H9 (cell line): ENCODE results near the gene EPB41L1. TPM values are rescaled to one million over a fixed set of nuclear protein-coding genes. Genes with fewer than 3 reads are reported as not detected.

ENCODE experiments used
- DNase-seq: peaks from one replicate; pipeline ENCODE4 v3.0.0-alpha.2; 2017
- H2AFZ ChIP-seq: one replicate; pipeline ENCODE4 v1.6.1; 2013; ENCODE audit warnings: mild to moderate bottlenecking, low read length, control low read depth, moderate library complexity
- H2AK5ac ChIP-seq: 2 replicates; pipeline ENCODE4 v1.6.1; 2013; ENCODE audit warnings: low read length, control low read depth, mixed read lengths; ENCODE audit not compliant: insufficient read length
- H2BK120ac ChIP-seq: one replicate; pipeline ENCODE4 v1.6.1; 2013; ENCODE audit warnings: low read depth, mild to moderate bottlenecking, low read length, control low read depth, inconsistent platforms; ENCODE audit not compliant: poor library complexity, severe bottlenecking
- H2BK12ac ChIP-seq: 2 replicates; pipeline ENCODE4 v1.6.1; 2013; ENCODE audit warnings: low read length, control low read depth, mixed read lengths, low read depth; ENCODE audit not compliant: insufficient read length
- H2BK15ac ChIP-seq: 2 replicates; pipeline ENCODE4 v1.6.1; 2013; ENCODE audit warnings: low read depth, low read length, control low read depth
- H2BK20ac ChIP-seq: one replicate; pipeline ENCODE4 v1.6.1; 2013; ENCODE audit warnings: low read depth, mild to moderate bottlenecking, low read length, control low read depth, inconsistent platforms; ENCODE audit not compliant: poor library complexity, severe bottlenecking
- H2BK5ac ChIP-seq: 2 replicates; pipeline ENCODE4 v1.6.1; 2013; ENCODE audit warnings: low read length, control low read depth, mixed read lengths; ENCODE audit not compliant: insufficient read length
- H3K14ac ChIP-seq: 2 replicates; pipeline ENCODE4 v1.6.1; 2013; ENCODE audit warnings: low read length, control low read depth; ENCODE audit not compliant: insufficient read depth
- H3K18ac ChIP-seq: 2 replicates; pipeline ENCODE4 v1.6.1; 2013; ENCODE audit warnings: low read depth, mild to moderate bottlenecking, mixed read lengths, low read length, control low read depth; ENCODE audit not compliant: insufficient read length
- H3K23ac ChIP-seq: 2 replicates; pipeline ENCODE4 v1.6.1; 2013; ENCODE audit warnings: low read length, control low read depth, mixed read lengths, low read depth; ENCODE audit not compliant: insufficient read length
- H3K23me2 ChIP-seq: 2 replicates; pipeline ENCODE4 v1.6.1; 2013; ENCODE audit warnings: low read depth, mild to moderate bottlenecking, mixed read lengths, low read length, control low read depth; ENCODE audit not compliant: insufficient read length, poor library complexity, severe bottlenecking
- H3K27ac ChIP-seq: 2 replicates; pipeline ENCODE4 v1.5.1; 2013; ENCODE audit warnings: low read length, control low read depth, mixed read lengths, low read depth; ENCODE audit not compliant: insufficient read length
- H3K27me3 ChIP-seq: 2 replicates; pipeline ENCODE4 v1.6.1; 2013; ENCODE audit warnings: low read length, control low read depth, inconsistent platforms; ENCODE audit not compliant: insufficient read depth
- H3K4ac ChIP-seq: 2 replicates; pipeline ENCODE4 v1.6.1; 2013; ENCODE audit warnings: low read depth, mild to moderate bottlenecking, control low read depth, inconsistent platforms, low read length, moderate library complexity
- H3K4me1 ChIP-seq: 2 replicates; pipeline ENCODE4 v1.6.1; 2013; ENCODE audit warnings: low read length, control low read depth, inconsistent platforms; ENCODE audit not compliant: insufficient read depth
- H3K4me2 ChIP-seq: 2 replicates; pipeline ENCODE4 v1.6.1; 2013; ENCODE audit warnings: low read length, control low read depth, mixed read lengths; ENCODE audit not compliant: insufficient read length, insufficient read depth
- H3K56ac ChIP-seq: 2 replicates; pipeline ENCODE4 v1.6.1; 2013; ENCODE audit warnings: low read depth, mild to moderate bottlenecking, mixed read lengths, low read length, control low read depth; ENCODE audit not compliant: insufficient read length
- H3K79me1 ChIP-seq: 2 replicates; pipeline ENCODE4 v1.6.1; 2013; ENCODE audit warnings: low read depth, mild to moderate bottlenecking, moderate library complexity, low read length, control low read depth, inconsistent platforms; ENCODE audit not compliant: insufficient read depth, poor library complexity, severe bottlenecking
- H3K79me2 ChIP-seq: 2 replicates; pipeline ENCODE4 v1.6.1; 2013; ENCODE audit warnings: low read length, control low read depth, inconsistent platforms; ENCODE audit not compliant: insufficient read depth
- H3K9ac ChIP-seq: 2 replicates; pipeline ENCODE4 v1.6.1; 2013; ENCODE audit warnings: low read length, control low read depth, mixed read lengths; ENCODE audit not compliant: insufficient read length; ENCODE audit errors: extremely low read depth
- H3K9me3 ChIP-seq: one replicate; pipeline ENCODE4 v1.6.1; 2013; ENCODE audit warnings: low read depth, low read length, inconsistent platforms; ENCODE audit not compliant: control insufficient read depth
- H3T11ph ChIP-seq: one replicate; pipeline ENCODE4 v1.6.1; 2013; ENCODE audit warnings: mild to moderate bottlenecking, low read length, control low read depth, inconsistent platforms
- H4K20me1 ChIP-seq: one replicate; pipeline ENCODE4 v1.6.1; 2013; ENCODE audit not compliant: control insufficient read depth, insufficient read length, insufficient read depth
- H4K5ac ChIP-seq: 2 replicates; pipeline ENCODE4 v1.6.1; 2013; ENCODE audit warnings: low read depth, mild to moderate bottlenecking, mixed read lengths, low read length, control low read depth; ENCODE audit not compliant: insufficient read length
- H4K8ac ChIP-seq: replicated peaks from 2 replicates; pipeline ENCODE4 v1.6.1; 2013; ENCODE audit warnings: low read length, control low read depth, mixed read lengths, low read depth; ENCODE audit not compliant: insufficient read length
- H4K91ac ChIP-seq: 2 replicates; pipeline ENCODE4 v1.6.1; 2013; ENCODE audit warnings: low read depth, mild to moderate bottlenecking, moderate library complexity, mixed read lengths, low read length, control low read depth; ENCODE audit not compliant: insufficient read length
- H3K27ac Mint-ChIP-seq, 3 experiments: 2 replicates in 2 of 3; 3 replicates in 1 of 3; pipeline ENCODE4 v1.8.0; 2020 to 2021; ENCODE audit warnings: mixed read lengths in 3 of 3, mild to moderate bottlenecking in 1 of 3, moderate library complexity in 1 of 3
- H3K27me3 Mint-ChIP-seq: 2 replicates; pipeline ENCODE4 v1.8.0; 2021; ENCODE audit warnings: low read depth, mild to moderate bottlenecking, moderate library complexity, mixed read lengths
- H3K36me3 Mint-ChIP-seq, 3 experiments: 2 replicates in 2 of 3; 3 replicates in 1 of 3; pipeline ENCODE4 v1.8.0; 2020 to 2021; ENCODE audit warnings: low read depth in 3 of 3, mixed read lengths in 3 of 3; ENCODE audit not compliant: insufficient read depth in 1 of 3
- H3K4me1 Mint-ChIP-seq, 2 experiments: 2 replicates each; pipeline ENCODE4 v1.8.0; 2020; ENCODE audit warnings: mixed read lengths in 2 of 2
- H3K4me3 Mint-ChIP-seq, 2 experiments: 2 replicates in 1 of 2; 3 replicates in 1 of 2; pipeline ENCODE4 v1.8.0; 2020 to 2021; ENCODE audit warnings: mild to moderate bottlenecking in 2 of 2, mixed read lengths in 2 of 2, moderate library complexity in 1 of 2
- H3K9me3 Mint-ChIP-seq, 2 experiments: 2 replicates in 1 of 2; 3 replicates in 1 of 2; pipeline ENCODE4 v1.8.0; 2020; ENCODE audit warnings: mild to moderate bottlenecking in 2 of 2, mixed read lengths in 2 of 2, moderate library complexity in 1 of 2
- CTCF ChIP-seq: fragments of 200-600 bp; sonication (generic); conservative IDR thresholded peaks from 3 replicates; pipeline ENCODE4 v1.8.0; 2021; ENCODE audit warnings: antibody characterized with exemption, mild to moderate bottlenecking
- WGBS: extraction: QIAGEN DNeasy Blood & Tissue Kit; methylation state at CpG from one replicate; pipeline ENCODE4 v1.1.7; 2013; ENCODE audit warnings: missing lambda C conversion rate, low lambda C conversion rate, mixed read lengths; ENCODE audit not compliant: insufficient read length; ENCODE audit errors: extremely low coverage; 5-methylcytosine and 5-hydroxymethylcytosine counted together
- total RNA-seq: library from RNA; stranded (reverse); gene quantifications from 2 replicates; pipeline ENCODE4 v1.2.1, GENCODE V29; 2021

Gene EPB41L1
- total RNA-seq, 1 experiment from 2014 or later = 31.1 TPM

DNA sequence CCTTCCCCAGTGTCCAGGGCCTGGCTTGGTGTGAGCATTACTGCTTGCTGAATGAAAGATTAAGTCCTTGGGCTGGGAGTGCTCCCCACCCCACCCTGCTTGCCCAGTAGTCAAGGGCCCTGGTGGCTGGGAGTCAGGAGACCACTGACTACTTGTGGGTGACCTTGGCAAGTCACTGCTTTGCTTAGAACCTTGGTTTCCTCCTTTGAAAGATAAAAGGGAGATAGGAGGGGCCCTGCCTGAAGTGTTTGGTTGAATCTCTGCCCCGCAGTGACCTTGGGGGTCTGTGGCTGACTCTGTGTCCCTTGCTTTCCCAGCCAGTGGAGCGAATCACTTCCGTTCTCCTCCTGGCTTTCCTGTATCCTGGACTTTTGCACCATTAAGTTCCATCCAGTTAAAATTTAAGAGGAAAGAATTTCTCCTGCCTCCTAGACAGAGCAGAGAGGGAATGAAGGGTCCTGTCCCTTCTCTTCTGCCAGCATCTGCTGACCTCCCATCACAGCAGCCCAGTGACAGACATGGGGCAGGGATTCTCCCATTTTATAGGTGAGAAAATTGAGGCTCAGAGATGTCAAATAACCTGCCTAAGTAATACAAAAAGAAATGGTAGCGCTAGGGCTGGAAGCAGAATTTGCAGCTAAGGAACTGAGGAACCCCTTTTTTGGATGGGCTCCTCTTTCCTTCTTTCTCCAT is 3.5 kb upstream of the EPB41L1 start:
- Histone ChIP-seq H3K4me1 (no peaks in the 10 kb centered on the region), H4K91ac (no peak overlapping the region), H2AFZ (no peak overlapping the region), H4K8ac (no peak overlapping the region), H2AK5ac (no peak overlapping the region), H3K79me2 (no peaks in the 10 kb centered on the region), H3K18ac (no peak overlapping the region), H4K5ac (no peak overlapping the region), H4K20me1 (no peaks in the 10 kb centered on the region), H2BK12ac (no peak overlapping the region), H3K9me3 (no peaks in the 10 kb centered on the region), H3K14ac (no peak overlapping the region), H2BK120ac (no peak overlapping the region), H3K23ac (no peak overlapping the region), H2BK15ac (no peak overlapping the region), H3K27me3 (no peaks in the 10 kb centered on the region; the same call in 1 of the 2 replicates), H3K23me2 (peaks cover 10% of the 10 kb centered on the region), H3K56ac (no peak overlapping the region), H3T11ph (no peak overlapping the region), H3K27ac (no peak overlapping the region), H3K4ac (no peak overlapping the region), H3K9ac (no peak overlapping the region), H2BK20ac (no peak overlapping the region), H2BK5ac (no peak overlapping the region), H3K4me2 (no peak overlapping the region), H3K79me1 (no peaks in the 10 kb centered on the region)
- Mint-ChIP-seq H3K9me3 (no peaks in the 10 kb centered on the region), H3K27me3 (peaks cover 28% of the 10 kb centered on the region), H3K4me1 (peaks cover 16 to 21% of the 10 kb centered on the region in 2 experiments), H3K36me3 (no peaks in the 10 kb centered on the region), H3K4me3 (no peak overlapping the region), H3K27ac (no peak overlapping the region)
- no CpG with 5 or more reads among the region's 4 CpGs for WGBS
- no peak for TF ChIP-seq CTCF
- no peak for DNase-seq
